HCT116 (cell line): ENCODE measurements around the gene NCSTN. TPM values are rescaled to one million over a fixed set of nuclear protein-coding genes. Genes with fewer than 3 reads are reported as not detected.

Experiments used
- ATAC-seq: fragments of 200-7000 bp; cut with Tn5 transposase; 2 replicates; pipeline ENCODE4 v1.9.1; 2020; ENCODE audit warnings: mild to moderate bottlenecking, moderate library complexity
- BruUV-seq: library from RNA; stranded (reverse); fragments of 400-500 nt; replicated peaks from 2 replicates; lab custom pipeline; 2021; lab: Mats Ljungman, UMichigan
- CTCF ChIA-PET: fragments of 300-600 bp; sonication (Branson Sonifier 250); formaldehyde crosslinking; loops from one replicate; lab custom pipeline; 2021; ENCODE audit warnings: antibody characterized with exemption; lab: Charles Lee
- POLR2A ChIA-PET: fragments of 300-600, 350-600 bp; sonication (Branson Sonifier 250); formaldehyde crosslinking; loops from one replicate; lab custom pipeline; 2021; ENCODE audit warnings: antibody characterized with exemption; lab: Charles Lee
- RAD21 ChIA-PET, 2 experiments: fragments of 300-600 bp; sonication (Branson Sonifier 250); formaldehyde crosslinking; loops; one replicate each; lab custom pipeline; 2023; ENCODE audit warnings: low total read pairs in 2 of 2; ENCODE audit not compliant: uncharacterized antibody in 2 of 2, unreplicated experiment in 2 of 2, low non-redundant PET in 1 of 2; lab: Charles Lee
- DNase-seq: peaks from one replicate; pipeline ENCODE4 v3.0.0-alpha.2; 2010; ENCODE audit warnings: low read depth, low spot score
- H2AFZ ChIP-seq: fragments of 200-600 bp; shearing (Covaris generic), sonication (generic); 2 replicates; pipeline ENCODE4 v1.6.1; 2017; ENCODE audit warnings: low read depth, mixed run types, mixed read lengths, antibody characterized with exemption, low read length; ENCODE audit not compliant: poor library complexity, severe bottlenecking
- H3K27ac ChIP-seq: 2 replicates; pipeline ENCODE4 v1.5.1; 2012; ENCODE audit warnings: low read depth, low read length
- H3K27me3 ChIP-seq: fragments of 200-600 bp; sonication (generic); 2 replicates; pipeline ENCODE4 v1.6.1; 2016; ENCODE audit warnings: mixed run types, low read length, mixed read lengths; ENCODE audit not compliant: insufficient read depth
- H3K36me3 ChIP-seq, 2 experiments: fragments of 200-500 bp in 1 of 2; fragments of 200-600 bp in 1 of 2; sonication (Bioruptor generic) in 1 of 2; sonication (generic) in 1 of 2; 2 replicates each; pipeline versions ENCODE4 v1.5.1 to v1.6.1; 2014 to 2016; ENCODE audit warnings: low read length in 2 of 2, inconsistent platforms in 1 of 2, mixed read lengths in 1 of 2, mixed run types in 1 of 2; ENCODE audit not compliant: insufficient read depth in 2 of 2, control insufficient read depth in 1 of 2
- H3K4me1 ChIP-seq, 2 experiments: fragments of 200-600 bp in 1 of 2; sonication (generic) in 1 of 2; 2 replicates each; pipeline versions ENCODE4 v1.5.1 to v1.6.1; 2012 to 2017; ENCODE audit warnings: low read length in 2 of 2, inconsistent platforms in 1 of 2, mild to moderate bottlenecking in 1 of 2, mixed read lengths in 1 of 2, mixed run types in 1 of 2, moderate library complexity in 1 of 2; ENCODE audit not compliant: insufficient read depth in 2 of 2, control insufficient read depth in 1 of 2
- H3K4me2 ChIP-seq: fragments of 200-600 bp; sonication (generic); 2 replicates; pipeline ENCODE4 v1.6.1; 2017; ENCODE audit warnings: mixed run types, low read length, mixed read lengths
- H3K4me3 ChIP-seq, 2 experiments: fragments of 200-600 bp in 1 of 2; sonication (generic) in 1 of 2; replicated peaks in 1 of 2; 2 replicates each; pipeline ENCODE4 v1.5.1; 2011 to 2016; ENCODE audit warnings: low read length in 2 of 2, control low read depth in 1 of 2, low read depth in 1 of 2, mild to moderate bottlenecking in 1 of 2, mixed read lengths in 1 of 2, mixed run types in 1 of 2
- H3K79me2 ChIP-seq: fragments of 200-600 bp; sonication (generic); 2 replicates; pipeline ENCODE4 v1.6.1; 2017; ENCODE audit warnings: mild to moderate bottlenecking, mixed run types, low read length, moderate library complexity, mixed read lengths; ENCODE audit not compliant: insufficient read depth
- H3K9ac ChIP-seq: fragments of 200-600 bp; sonication (generic); 2 replicates; pipeline ENCODE4 v1.6.1; 2016; ENCODE audit warnings: low read length, mixed read lengths
- H3K9me2 ChIP-seq: fragments of 200-600 bp; sonication (generic), shearing (Covaris generic); 2 replicates; pipeline ENCODE4 v1.6.1; 2017; ENCODE audit warnings: mixed run types, mild to moderate bottlenecking, moderate library complexity; ENCODE audit not compliant: insufficient read depth
- H3K9me3 ChIP-seq, 2 experiments: fragments of 200-500 bp in 1 of 2; fragments of 200-600 bp in 1 of 2; sonication (Bioruptor generic) in 1 of 2; sonication (generic) in 1 of 2; 2 replicates each; pipeline ENCODE4 v1.6.1; 2014 to 2017; ENCODE audit warnings: low read length in 2 of 2, mixed read lengths in 2 of 2, inconsistent platforms in 1 of 2, low read depth in 1 of 2, mild to moderate bottlenecking in 1 of 2, mixed run types in 1 of 2, moderate library complexity in 1 of 2; ENCODE audit not compliant: control insufficient read depth in 1 of 2, insufficient read depth in 1 of 2
- H4K20me1 ChIP-seq: fragments of 200-600 bp; sonication (generic), shearing (Covaris generic); 2 replicates; pipeline ENCODE4 v1.6.1; 2017; ENCODE audit warnings: mixed run types, mild to moderate bottlenecking, moderate library complexity; ENCODE audit not compliant: insufficient read depth
- CEBPB ChIP-seq: IDR thresholded peaks from 2 replicates; pipeline ENCODE4 v1.6.1; 2012; ENCODE audit warnings: low read depth
- EZH2phosphoT487 ChIP-seq: fragments of 200-600 bp; IDR thresholded peaks from 2 replicates; pipeline ENCODE4 v1.6.1; 2018; ENCODE audit warnings: antibody characterized with exemption, borderline replicate concordance
- JUND ChIP-seq: IDR thresholded peaks from 2 replicates; pipeline ENCODE4 v1.6.1; 2012
- POLR2A ChIP-seq: IDR thresholded peaks from 2 replicates; pipeline ENCODE4 v1.7.0; 2011; ENCODE audit warnings: borderline replicate concordance; ENCODE audit not compliant: insufficient read depth, insufficient read length; ENCODE audit errors: extremely low read depth
- REST ChIP-seq: IDR thresholded peaks from 2 replicates; pipeline ENCODE4 v1.6.1; 2012; ENCODE audit warnings: low read depth
- YY1 ChIP-seq: IDR thresholded peaks from 2 replicates; pipeline ENCODE4 v1.6.1; 2011; ENCODE audit warnings: low read length, low read depth, moderate library complexity, mild to moderate bottlenecking; ENCODE audit not compliant: insufficient replicate concordance; ENCODE audit errors: extremely low read depth
- ZNF274 ChIP-seq: fragments of 200-500 bp; sonication (Bioruptor generic); IDR thresholded peaks from 2 replicates; pipeline ENCODE4 v1.6.1; 2014; ENCODE audit warnings: mild to moderate bottlenecking, low read depth, low read length, inconsistent platforms
- intact Hi-C: fragments of 100-400 bp; cut with micrococcal nuclease; formaldehyde crosslinking; loops from 2 replicates; pipeline ENCODE4 v1.10.0; 2022
- total RNA-seq: library from RNA; stranded (reverse); gene quantifications from one replicate; pipeline ENCODE4 v1.2.1, GENCODE V29; 2021; ENCODE audit not compliant: unreplicated experiment

NCSTN gene
- total RNA-seq, 1 experiment from 2014 or later: 68.4 TPM

GRCh38 chr1:160400223-160400645, 57.1 kb downstream of the NCSTN start, which contains the start of gene VANGL2:
VANGL2 (plus strand) TSS chr1:160400564; CDS start chr1:160415838, 15,274 bp downstream.
- POLR2A ChIA-PET: no interaction called here
- Histone ChIP-seq H3K36me3 (no peaks in the 10 kb centered on the region), H3K79me2 (no peaks in the 10 kb centered on the region), H3K4me1 (peaks cover 0 to 6% of the 10 kb centered on the region in 2 experiments; a peak in 1 of 4 replicates), H3K27me3 (no peaks in the 10 kb centered on the region), H3K27ac (no peak within 1 kb of the TSS), H3K4me3 (no peak within 1 kb of the TSS), H3K4me2 (no peak within 1 kb of the TSS), H3K9me3 (no peaks in the 10 kb centered on the region), H4K20me1 (no peaks in the 10 kb centered on the region), H3K9ac (no peak within 1 kb of the TSS), H2AFZ (no peak within 1 kb of the TSS), H3K9me2 (no peaks in the 10 kb centered on the region)
- ATAC-seq (no peak), DNase-seq (no peak)
- RAD21 ChIA-PET: no interaction called here
- BruUV-seq: no TSS peak
- intact Hi-C loops: no loop called here
- TF ChIP-seq EZH2phosphoT487 (no peak), REST (no peak), JUND (no peak)
- CTCF ChIA-PET: no interaction called here

- Histone ChIP-seq H2AFZ (no peak overlapping the region), H3K27me3 (no peaks in the 10 kb centered on the region), H3K27ac (no peak overlapping the region), H3K36me3 (no peaks in the 10 kb centered on the region), H3K79me2 (no peaks in the 10 kb centered on the region), H4K20me1 (no peaks in the 10 kb centered on the region), H3K4me3 (no peak overlapping the region), H3K9ac (no peak overlapping the region), H3K9me2 (no peaks in the 10 kb centered on the region), H3K4me2 (no peak overlapping the region), H3K4me1 (peaks cover 0 to 10% of the 10 kb centered on the region in 2 experiments; a peak in 1 of 4 replicates), H3K9me3 (no peaks in the 10 kb centered on the region)
- RAD21 ChIA-PET: no interaction called here
- no peak for ATAC-seq
- intact Hi-C loops: no loop called here
- TF ChIP-seq YY1 (no peak), EZH2phosphoT487 (no peak), JUND (no peak), ZNF274 (no peak), CEBPB (no peak), POLR2A (no peak)
- no TSS peak for BruUV-seq
- DNase-seq: no peak
- CTCF ChIA-PET: no interaction called here
- POLR2A ChIA-PET: no interaction called here
Observed at GRCh38 chr1:160400646-160401486, 57.7 kb downstream of the NCSTN start.
